Stimulated activated CD4-positive, alpha-beta T cell treated with anti-CD3 and anti-CD28 coated beads, Interleukin-4, amount 100 ng/mL, for 24 hours (primary cell): ENCODE data around the gene DOK5.

Source experiments
- DNase-seq: peaks from one replicate; pipeline ENCODE4 v3.0.0-alpha.2; 2020

DOK5 gene

GRCh38 chr20:54515793-54516628 lies 40.6 kb downstream of the DOK5 start:
- DNase-seq = no peak

GRCh38 chr20:54517241-54517975 lies 42.0 kb downstream of the DOK5 start:
- no peak for DNase-seq

GRCh38 chr20:54524849-54525248 lies 49.5 kb downstream of the DOK5 start:
- no peak for DNase-seq

GRCh38 chr20:54525916-54526590 lies 50.7 kb downstream of the DOK5 start:
- no peak for DNase-seq

- no peak for DNase-seq
Measured at GRCh38 chr20:54526801-54527200, 51.4 kb downstream of the DOK5 start.

- no peak for DNase-seq
Measured at GRCh38 chr20:54532573-54532972, 57.2 kb downstream of the DOK5 start.

GRCh38 chr20:54534101-54534500 lies 58.7 kb downstream of the DOK5 start:
- no peak for DNase-seq

- DNase-seq = no peak
Measured at GRCh38 chr20:54535033-54535432, 59.6 kb downstream of the DOK5 start.

- no peak for DNase-seq
Measured at GRCh38 chr20:54535746-54536145, 60.4 kb downstream of the DOK5 start.

GRCh38 chr20:54539521-54540046 lies 64.2 kb downstream of the DOK5 start:
- no peak for DNase-seq

- DNase-seq = no peak
Measured at GRCh38 chr20:54543369-54543768, 68.0 kb downstream of the DOK5 start.

GRCh38 chr20:54545676-54546358 lies 70.4 kb downstream of the DOK5 start:
- DNase-seq = no peak

- DNase-seq = no peak
Measured at GRCh38 chr20:54548849-54549248, 73.5 kb downstream of the DOK5 start.

- no peak for DNase-seq
Measured at GRCh38 chr20:54549658-54550326, 74.4 kb downstream of the DOK5 start.

GRCh38 chr20:54550776-54551396 lies 75.5 kb downstream of the DOK5 start:
- DNase-seq = no peak

GRCh38 chr20:54554006-54554405 lies 78.6 kb downstream of the DOK5 start:
- no peak for DNase-seq

GRCh38 chr20:54555150-54555549 lies 79.8 kb downstream of the DOK5 start:
- DNase-seq = no peak

- DNase-seq = no peak
Measured at GRCh38 chr20:54556406-54556805, 81.0 kb downstream of the DOK5 start.

- no peak for DNase-seq
Measured at GRCh38 chr20:54557806-54558590, 82.6 kb downstream of the DOK5 start.

- DNase-seq = no peak
Measured at GRCh38 chr20:54559890-54560289, 84.5 kb downstream of the DOK5 start.

GRCh38 chr20:54560357-54560756 lies 85.0 kb downstream of the DOK5 start:
- no peak for DNase-seq
